ENCODE results near the gene FOSB. TPM values are rescaled to one million over a fixed set of nuclear protein-coding genes. Genes with fewer than 3 reads are reported as not detected.
A peak's percentile ranks its signal among the peaks of the same experiment; 100 is the strongest.

FOSB gene
- total RNA-seq, 1 donor from 2014 or later, result 13.3 TPM

DNA sequence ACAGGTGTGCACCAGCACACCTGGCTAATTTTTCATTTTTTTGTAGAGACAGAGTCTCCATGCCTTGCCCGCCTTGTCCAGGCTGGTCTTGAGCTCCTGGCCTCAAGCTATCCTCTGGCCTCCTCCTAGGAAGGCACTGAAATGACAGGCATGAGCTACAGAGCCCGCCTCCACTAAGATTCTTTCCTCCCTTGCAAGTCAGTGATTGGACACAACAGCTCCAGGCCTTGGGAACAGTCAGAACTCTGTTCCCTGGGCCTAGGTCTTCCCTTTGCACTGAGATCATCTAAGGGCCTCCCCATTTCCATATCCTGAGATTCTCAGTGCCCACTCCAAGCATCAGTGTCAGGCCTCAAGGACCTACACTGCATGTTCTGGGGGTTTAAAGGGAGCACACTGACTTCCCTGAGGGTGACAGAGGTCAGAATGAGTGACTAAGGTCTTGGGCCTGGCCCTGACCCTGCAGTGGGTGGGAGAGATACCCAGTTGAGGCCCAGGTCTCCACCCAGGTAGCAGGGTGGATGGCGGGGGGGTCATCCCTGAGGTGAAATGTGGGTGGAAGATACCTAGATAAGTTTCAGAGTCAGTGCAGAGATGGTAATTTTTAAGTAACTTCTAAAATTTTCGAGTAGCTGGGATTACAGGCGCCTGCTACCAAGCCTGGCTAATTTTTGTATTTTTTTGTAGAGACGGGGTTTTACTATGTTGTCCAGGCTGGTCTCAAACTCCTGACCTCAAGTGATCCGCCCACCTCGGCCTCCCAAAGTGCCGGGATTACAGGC, 26.7 kb upstream of the FOSB start:
- no peak overlapping the region for H2AFZ ChIP-seq (ENCODE audit: low read depth, low read length)
- peaks cover 29% of the 10 kb centered on the region for H3K4me1 ChIP-seq (ENCODE audit: insufficient read depth, low read length)
- H3K9ac ChIP-seq (ENCODE audit: low read length), result no peak overlapping the region
- H3K4me3 Mint-ChIP-seq (ENCODE audit: unreplicated experiment), result peak overlapping the region; percentile 78
- H3K27ac Mint-ChIP-seq (ENCODE audit: unreplicated experiment), result peak overlapping the region; percentile 83
- H4K20me1 ChIP-seq (ENCODE audit: insufficient read depth, low read length), result no peaks in the 10 kb centered on the region
- TF ChIP-seq, protein P1, sequence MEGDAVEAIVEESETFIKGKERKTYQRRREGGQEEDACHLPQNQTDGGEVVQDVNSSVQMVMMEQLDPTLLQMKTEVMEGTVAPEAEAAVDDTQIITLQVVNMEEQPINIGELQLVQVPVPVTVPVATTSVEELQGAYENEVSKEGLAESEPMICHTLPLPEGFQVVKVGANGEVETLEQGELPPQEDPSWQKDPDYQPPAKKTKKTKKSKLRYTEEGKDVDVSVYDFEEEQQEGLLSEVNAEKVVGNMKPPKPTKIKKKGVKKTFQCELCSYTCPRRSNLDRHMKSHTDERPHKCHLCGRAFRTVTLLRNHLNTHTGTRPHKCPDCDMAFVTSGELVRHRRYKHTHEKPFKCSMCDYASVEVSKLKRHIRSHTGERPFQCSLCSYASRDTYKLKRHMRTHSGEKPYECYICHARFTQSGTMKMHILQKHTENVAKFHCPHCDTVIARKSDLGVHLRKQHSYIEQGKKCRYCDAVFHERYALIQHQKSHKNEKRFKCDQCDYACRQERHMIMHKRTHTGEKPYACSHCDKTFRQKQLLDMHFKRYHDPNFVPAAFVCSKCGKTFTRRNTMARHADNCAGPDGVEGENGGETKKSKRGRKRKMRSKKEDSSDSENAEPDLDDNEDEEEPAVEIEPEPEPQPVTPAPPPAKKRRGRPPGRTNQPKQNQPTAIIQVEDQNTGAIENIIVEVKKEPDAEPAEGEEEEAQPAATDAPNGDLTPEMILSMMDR (IDR thresholded peaks at IDR 0.05; ENCODE audit: insufficient read depth, low read depth, low read length), result no peak
- TF ChIP-seq EZH2 (IDR thresholded peaks at IDR 0.05; ENCODE audit: insufficient read depth, low read length), result no peak
- no peaks in the 10 kb centered on the region for H3K36me3 Mint-ChIP-seq (ENCODE audit: low read depth, unreplicated experiment)
- peak; percentile 37 for DNase-seq (ENCODE audit: low read depth)
- H3K79me2 ChIP-seq (ENCODE audit: insufficient read depth, low read length), result no peaks in the 10 kb centered on the region
- H3K4me3 ChIP-seq (ENCODE audit: insufficient read depth, low read depth, low read length), result no peak overlapping the region
- H3K4me1 Mint-ChIP-seq (ENCODE audit: low read depth, unreplicated experiment), result peaks cover 10% of the 10 kb centered on the region
- no peak overlapping the region for H3K4me2 ChIP-seq (ENCODE audit: low read length)
- no peaks in the 10 kb centered on the region for H3K27me3 Mint-ChIP-seq (ENCODE audit: low read depth, unreplicated experiment)
- FAIRE-seq, result no peak
- H3K36me3 ChIP-seq (ENCODE audit: insufficient read depth, low read length), result no peaks in the 10 kb centered on the region
- no peaks in the 10 kb centered on the region for H3K27me3 ChIP-seq (ENCODE audit: insufficient read depth, low read length)
- peak overlapping the region; percentile 13 for H3K27ac ChIP-seq (ENCODE audit: low read depth, low read length)
- H3K9me3 Mint-ChIP-seq (ENCODE audit: unreplicated experiment), result no peaks in the 10 kb centered on the region
- no peaks in the 10 kb centered on the region for H3K9me3 ChIP-seq (ENCODE audit: insufficient read depth, low read depth, low read length)

DNA sequence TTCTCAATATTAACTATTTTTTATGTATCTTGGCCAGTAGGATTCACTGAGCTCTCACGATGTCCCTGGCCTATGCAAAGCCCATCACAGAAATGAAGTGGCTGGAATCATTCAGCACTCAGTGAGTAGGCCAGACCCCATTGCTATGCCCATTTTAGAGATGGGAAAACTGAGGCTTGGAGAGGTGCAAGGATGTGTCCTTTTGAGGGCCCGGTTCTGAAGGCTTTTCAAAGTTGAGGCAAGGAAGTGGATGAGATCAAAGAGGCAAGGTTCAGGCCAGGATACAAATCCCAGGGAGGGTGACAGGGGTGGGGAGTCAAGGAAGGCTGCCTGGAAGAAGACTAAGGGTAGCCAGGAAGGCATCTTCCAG, 25.4 kb upstream of the FOSB start:
- no peak for DNase-seq (ENCODE audit: low read depth)
- H3K4me3 Mint-ChIP-seq (ENCODE audit: unreplicated experiment), result peak overlapping the region; percentile 17
- Histone ChIP-seq H3K36me3 (ENCODE audit: insufficient read depth, low read length) (no peaks in the 10 kb centered on the region), H3K9ac (ENCODE audit: low read length) (peak overlapping the region; percentile 99), H2AFZ (ENCODE audit: low read depth, low read length) (no peak overlapping the region), H3K27me3 (ENCODE audit: insufficient read depth, low read length) (no peaks in the 10 kb centered on the region), H3K79me2 (ENCODE audit: insufficient read depth, low read length) (no peaks in the 10 kb centered on the region), H4K20me1 (ENCODE audit: insufficient read depth, low read length) (no peaks in the 10 kb centered on the region), H3K4me2 (ENCODE audit: low read length) (peak overlapping the region; percentile 97), H3K4me1 (ENCODE audit: insufficient read depth, low read length) (peaks cover 29% of the 10 kb centered on the region), H3K4me3 (ENCODE audit: insufficient read depth, low read depth, low read length) (no peak overlapping the region), H3K27ac (ENCODE audit: low read depth, low read length) (peak overlapping the region; percentile 94), H3K9me3 (ENCODE audit: insufficient read depth, low read depth, low read length) (no peaks in the 10 kb centered on the region)
- H3K4me1 Mint-ChIP-seq (ENCODE audit: low read depth, unreplicated experiment), result peaks cover 10% of the 10 kb centered on the region
- no peak for FAIRE-seq
- TF ChIP-seq EZH2 (IDR thresholded peaks at IDR 0.05; ENCODE audit: insufficient read depth, low read length), result no peak
- TF ChIP-seq, protein P1 (IDR thresholded peaks at IDR 0.05; ENCODE audit: insufficient read depth, low read depth, low read length), result no peak
- H3K36me3 Mint-ChIP-seq (ENCODE audit: low read depth, unreplicated experiment), result no peaks in the 10 kb centered on the region
- H3K27me3 Mint-ChIP-seq (ENCODE audit: low read depth, unreplicated experiment), result no peaks in the 10 kb centered on the region
- peak overlapping the region; percentile 72 for H3K27ac Mint-ChIP-seq (ENCODE audit: unreplicated experiment)
- H3K9me3 Mint-ChIP-seq (ENCODE audit: unreplicated experiment), result no peaks in the 10 kb centered on the region
